ENCODE data around the gene GRIN2A. TPM values are rescaled to one million over a fixed set of nuclear protein-coding genes. Genes with fewer than 3 reads are reported as not detected.
A peak's percentile ranks its signal among the peaks of the same experiment; 100 is the strongest.

The GRIN2A gene
- total RNA-seq, 1 donor from 2014 or later, result 0.09 TPM

- Histone ChIP-seq H3K9me3 (no peaks in the 10 kb centered on the region), H3K27ac (no peak overlapping the region), H3K4me3 (no peak overlapping the region), H3K36me3 (no peaks in the 10 kb centered on the region), H3K27me3 (no peaks in the 10 kb centered on the region), H3K4me1 (no peaks in the 10 kb centered on the region)
- intact Hi-C loops (cut with DNase I), result no loop called here
- DNase-seq (no peak), ATAC-seq (peak; percentile 47)
- no peak for TF ChIP-seq CTCF (IDR thresholded peaks at IDR 0.05)
Measured at GRCh38 chr16:9908613-9909012, 273.6 kb downstream of the GRIN2A start.

- H3K9me3 ChIP-seq, result no peaks in the 10 kb centered on the region
- no peak for ATAC-seq
- H3K36me3 ChIP-seq, result no peaks in the 10 kb centered on the region
- no peaks in the 10 kb centered on the region for H3K4me1 ChIP-seq
- intact Hi-C loops (cut with DNase I), result no loop called here
- no peak overlapping the region for H3K27ac ChIP-seq
- no peak for DNase-seq
- TF ChIP-seq CTCF (IDR thresholded peaks at IDR 0.05), result no peak
- H3K27me3 ChIP-seq, result no peaks in the 10 kb centered on the region
- H3K4me3 ChIP-seq, result no peak overlapping the region
Measured at GRCh38 chr16:9907752-9908151, 274.5 kb downstream of the GRIN2A start.

- Histone ChIP-seq H3K4me1 (no peaks in the 10 kb centered on the region), H3K27ac (no peak overlapping the region), H3K9me3 (no peaks in the 10 kb centered on the region), H3K36me3 (no peaks in the 10 kb centered on the region), H3K27me3 (no peaks in the 10 kb centered on the region), H3K4me3 (no peak overlapping the region)
- no peak for TF ChIP-seq CTCF (IDR thresholded peaks at IDR 0.05)
- no peak for DNase-seq
- intact Hi-C loops (cut with DNase I), result no loop called here
- ATAC-seq, result no peak
Measured at GRCh38 chr16:9906218-9906617, 276.0 kb downstream of the GRIN2A start.

- H3K27ac ChIP-seq, result no peak overlapping the region
- no peaks in the 10 kb centered on the region for H3K9me3 ChIP-seq
- H3K4me3 ChIP-seq, result no peak overlapping the region
- ATAC-seq (no peak), DNase-seq (no peak)
- no peak for TF ChIP-seq CTCF (IDR thresholded peaks at IDR 0.05)
- H3K4me1 ChIP-seq, result no peaks in the 10 kb centered on the region
- intact Hi-C loops (cut with DNase I), result no loop called here
- H3K36me3 ChIP-seq, result no peaks in the 10 kb centered on the region
- H3K27me3 ChIP-seq, result no peaks in the 10 kb centered on the region
Measured at GRCh38 chr16:9904526-9904925, 277.7 kb downstream of the GRIN2A start.

- DNase-seq (no peak), ATAC-seq (no peak)
- Histone ChIP-seq H3K4me3 (no peak overlapping the region), H3K4me1 (no peaks in the 10 kb centered on the region), H3K27me3 (no peaks in the 10 kb centered on the region), H3K36me3 (no peaks in the 10 kb centered on the region), H3K27ac (no peak overlapping the region), H3K9me3 (no peaks in the 10 kb centered on the region)
- intact Hi-C loops (cut with DNase I), result no loop called here
- TF ChIP-seq CTCF (IDR thresholded peaks at IDR 0.05), result no peak
Measured at GRCh38 chr16:9900576-9900975, 281.7 kb downstream of the GRIN2A start.

GRCh38 chr16:9898555-9898954, 283.7 kb downstream of the GRIN2A start:
- TF ChIP-seq CTCF (IDR thresholded peaks at IDR 0.05), result no peak
- no peak overlapping the region for H3K27ac ChIP-seq
- no peaks in the 10 kb centered on the region for H3K36me3 ChIP-seq
- H3K27me3 ChIP-seq, result no peaks in the 10 kb centered on the region
- intact Hi-C loops (cut with DNase I), result no loop called here
- no peaks in the 10 kb centered on the region for H3K4me1 ChIP-seq
- DNase-seq (no peak), ATAC-seq (no peak)
- no peak overlapping the region for H3K4me3 ChIP-seq
- no peaks in the 10 kb centered on the region for H3K9me3 ChIP-seq

Data from upper lobe of right lung (tissue), 1 donor.